Breast epithelium (tissue), 3 donors: Measurements from ENCODE around the gene TRIM10.
"Not testable (repeated sequence)": the region's sequence is repeated elsewhere in the genome, so short reads cannot be mapped to it uniquely, and the experiment has no call there.

ENCODE experiments used
- CTCF ChIP-seq, 3 donors: fragments of 450-650 bp; IDR thresholded peaks; one replicate each; pipeline ENCODE4 v1.5.1; 2016 to 2017; ENCODE audit warnings: antibody characterized with exemption in 3 of 3, mild to moderate bottlenecking in 3 of 3, moderate library complexity in 3 of 3
- POLR2A ChIP-seq: fragments of 450-650 bp; IDR thresholded peaks from one replicate; pipeline ENCODE4 v1.6.1; 2016; ENCODE audit warnings: antibody characterized with exemption, mild to moderate bottlenecking, moderate library complexity

GRCh38 chr6:30118691-30119090, 42.3 kb downstream of the TRIM10 start:
- TF ChIP-seq CTCF (IDR thresholded peaks at IDR 0.05); POLR2A: not testable (repeated sequence)
